HCT116 (cell line): ENCODE results near the gene C1orf35. TPM values are rescaled to one million over a fixed set of nuclear protein-coding genes. Genes with fewer than 3 reads are reported as not detected.

Experiments used
- ATAC-seq: fragments of 200-7000 bp; cut with Tn5 transposase; 2 replicates; pipeline ENCODE4 v1.9.1; 2020; ENCODE audit warnings: mild to moderate bottlenecking, moderate library complexity
- BruUV-seq: library from RNA; stranded (reverse); fragments of 400-500 nt; replicated peaks from 2 replicates; lab custom pipeline; 2021; lab: Mats Ljungman, UMichigan
- CTCF ChIA-PET: fragments of 300-600 bp; sonication (Branson Sonifier 250); formaldehyde crosslinking; loops from one replicate; lab custom pipeline; 2021; ENCODE audit warnings: antibody characterized with exemption; lab: Charles Lee
- POLR2A ChIA-PET: fragments of 300-600, 350-600 bp; sonication (Branson Sonifier 250); formaldehyde crosslinking; loops from one replicate; lab custom pipeline; 2021; ENCODE audit warnings: antibody characterized with exemption; lab: Charles Lee
- RAD21 ChIA-PET, 2 experiments: fragments of 300-600 bp; sonication (Branson Sonifier 250); formaldehyde crosslinking; loops; one replicate each; lab custom pipeline; 2023; ENCODE audit warnings: low total read pairs in 2 of 2; ENCODE audit not compliant: uncharacterized antibody in 2 of 2, unreplicated experiment in 2 of 2, low non-redundant PET in 1 of 2; lab: Charles Lee
- DNase-seq: peaks from one replicate; pipeline ENCODE4 v3.0.0-alpha.2; 2010; ENCODE audit warnings: low read depth, low spot score
- H2AFZ ChIP-seq: fragments of 200-600 bp; shearing (Covaris generic), sonication (generic); 2 replicates; pipeline ENCODE4 v1.6.1; 2017; ENCODE audit warnings: low read depth, mixed run types, mixed read lengths, antibody characterized with exemption, low read length; ENCODE audit not compliant: poor library complexity, severe bottlenecking
- H3K27ac ChIP-seq: 2 replicates; pipeline ENCODE4 v1.5.1; 2012; ENCODE audit warnings: low read depth, low read length
- H3K27me3 ChIP-seq: fragments of 200-600 bp; sonication (generic); 2 replicates; pipeline ENCODE4 v1.6.1; 2016; ENCODE audit warnings: mixed run types, low read length, mixed read lengths; ENCODE audit not compliant: insufficient read depth
- H3K36me3 ChIP-seq, 2 experiments: fragments of 200-500 bp in 1 of 2; fragments of 200-600 bp in 1 of 2; sonication (Bioruptor generic) in 1 of 2; sonication (generic) in 1 of 2; 2 replicates each; pipeline versions ENCODE4 v1.5.1 to v1.6.1; 2014 to 2016; ENCODE audit warnings: low read length in 2 of 2, inconsistent platforms in 1 of 2, mixed read lengths in 1 of 2, mixed run types in 1 of 2; ENCODE audit not compliant: insufficient read depth in 2 of 2, control insufficient read depth in 1 of 2
- H3K4me1 ChIP-seq, 2 experiments: fragments of 200-600 bp in 1 of 2; sonication (generic) in 1 of 2; 2 replicates each; pipeline versions ENCODE4 v1.5.1 to v1.6.1; 2012 to 2017; ENCODE audit warnings: low read length in 2 of 2, inconsistent platforms in 1 of 2, mild to moderate bottlenecking in 1 of 2, mixed read lengths in 1 of 2, mixed run types in 1 of 2, moderate library complexity in 1 of 2; ENCODE audit not compliant: insufficient read depth in 2 of 2, control insufficient read depth in 1 of 2
- H3K4me2 ChIP-seq: fragments of 200-600 bp; sonication (generic); 2 replicates; pipeline ENCODE4 v1.6.1; 2017; ENCODE audit warnings: mixed run types, low read length, mixed read lengths
- H3K4me3 ChIP-seq, 2 experiments: fragments of 200-600 bp in 1 of 2; sonication (generic) in 1 of 2; replicated peaks in 1 of 2; 2 replicates each; pipeline ENCODE4 v1.5.1; 2011 to 2016; ENCODE audit warnings: low read length in 2 of 2, control low read depth in 1 of 2, low read depth in 1 of 2, mild to moderate bottlenecking in 1 of 2, mixed read lengths in 1 of 2, mixed run types in 1 of 2
- H3K79me2 ChIP-seq: fragments of 200-600 bp; sonication (generic); 2 replicates; pipeline ENCODE4 v1.6.1; 2017; ENCODE audit warnings: mild to moderate bottlenecking, mixed run types, low read length, moderate library complexity, mixed read lengths; ENCODE audit not compliant: insufficient read depth
- H3K9ac ChIP-seq: fragments of 200-600 bp; sonication (generic); 2 replicates; pipeline ENCODE4 v1.6.1; 2016; ENCODE audit warnings: low read length, mixed read lengths
- H3K9me2 ChIP-seq: fragments of 200-600 bp; sonication (generic), shearing (Covaris generic); 2 replicates; pipeline ENCODE4 v1.6.1; 2017; ENCODE audit warnings: mixed run types, mild to moderate bottlenecking, moderate library complexity; ENCODE audit not compliant: insufficient read depth
- H3K9me3 ChIP-seq, 2 experiments: fragments of 200-500 bp in 1 of 2; fragments of 200-600 bp in 1 of 2; sonication (Bioruptor generic) in 1 of 2; sonication (generic) in 1 of 2; 2 replicates each; pipeline ENCODE4 v1.6.1; 2014 to 2017; ENCODE audit warnings: low read length in 2 of 2, mixed read lengths in 2 of 2, inconsistent platforms in 1 of 2, low read depth in 1 of 2, mild to moderate bottlenecking in 1 of 2, mixed run types in 1 of 2, moderate library complexity in 1 of 2; ENCODE audit not compliant: control insufficient read depth in 1 of 2, insufficient read depth in 1 of 2
- H4K20me1 ChIP-seq: fragments of 200-600 bp; sonication (generic), shearing (Covaris generic); 2 replicates; pipeline ENCODE4 v1.6.1; 2017; ENCODE audit warnings: mixed run types, mild to moderate bottlenecking, moderate library complexity; ENCODE audit not compliant: insufficient read depth
- CBX3 ChIP-seq: IDR thresholded peaks from 2 replicates; pipeline ENCODE4 v1.6.1; 2012; ENCODE audit warnings: low read depth
- CEBPB ChIP-seq: IDR thresholded peaks from 2 replicates; pipeline ENCODE4 v1.6.1; 2012; ENCODE audit warnings: low read depth
- EZH2phosphoT487 ChIP-seq: fragments of 200-600 bp; IDR thresholded peaks from 2 replicates; pipeline ENCODE4 v1.6.1; 2018; ENCODE audit warnings: antibody characterized with exemption, borderline replicate concordance
- FOSL1 ChIP-seq: IDR thresholded peaks from 2 replicates; pipeline ENCODE4 v1.6.1; 2012; ENCODE audit warnings: low read depth
- JUND ChIP-seq: IDR thresholded peaks from 2 replicates; pipeline ENCODE4 v1.6.1; 2012
- REST ChIP-seq: IDR thresholded peaks from 2 replicates; pipeline ENCODE4 v1.6.1; 2012; ENCODE audit warnings: low read depth
- ZFX ChIP-seq: fragments of 450-650 bp; IDR thresholded peaks from 2 replicates; pipeline ENCODE4 v1.6.1; 2017
- intact Hi-C: fragments of 100-400 bp; cut with micrococcal nuclease; formaldehyde crosslinking; loops from 2 replicates; pipeline ENCODE4 v1.10.0; 2022
- total RNA-seq: library from RNA; stranded (reverse); gene quantifications from one replicate; pipeline ENCODE4 v1.2.1, GENCODE V29; 2021; ENCODE audit not compliant: unreplicated experiment

Gene C1orf35
- total RNA-seq, 1 experiment from 2014 or later, result 26.1 TPM

GRCh38 chr1:228063251-228064191, 39.6 kb downstream of the C1orf35 start:
- intact Hi-C loops, result no loop called here
- ChIA-PET CTCF (no interaction called here), RAD21 (no interaction called here), POLR2A (no interaction called here)
- no peaks in the 10 kb centered on the region for H3K36me3 ChIP-seq
- H3K4me2 ChIP-seq, result no peak overlapping the region
- H3K9me2 ChIP-seq, result no peaks in the 10 kb centered on the region
- H3K9ac ChIP-seq, result no peak overlapping the region
- H3K4me3 ChIP-seq, result no peak overlapping the region
- no TSS peak for BruUV-seq
- H4K20me1 ChIP-seq, result no peaks in the 10 kb centered on the region
- H3K27me3 ChIP-seq, result 0 out of 2 replicates have a peak, but pooled peaks cover 6% of the 10 kb centered on the region
- no peak overlapping the region for H2AFZ ChIP-seq
- no peak for ATAC-seq
- H3K27ac ChIP-seq, result no peak overlapping the region
- no peaks in the 10 kb centered on the region for H3K9me3 ChIP-seq
- H3K4me1 ChIP-seq, result peaks cover 0 to 12% of the 10 kb centered on the region in 2 experiments; a peak in 2 of 4 replicates
- H3K79me2 ChIP-seq, result no peaks in the 10 kb centered on the region
- no peak for TF ChIP-seq JUND
- no peak for TF ChIP-seq CEBPB
- no peak for TF ChIP-seq CBX3
- no peak for TF ChIP-seq FOSL1
- no peak for TF ChIP-seq ZFX
- TF ChIP-seq EZH2phosphoT487, result no peak
- no peak for TF ChIP-seq REST
- DNase-seq, result no peak
